GM12874 (cell line): Measurements from ENCODE around the gene FAM241A.

ENCODE experiments used
- CTCF ChIP-seq: IDR thresholded peaks from 2 replicates; pipeline ENCODE4 v1.5.1; 2011; ENCODE audit warnings: low read depth, mild to moderate bottlenecking, control low read depth, low read length, moderate library complexity; ENCODE audit not compliant: insufficient read depth

Gene FAM241A

GRCh38 chr4:112190684-112191083 lies 45.4 kb downstream of the FAM241A start:
- TF ChIP-seq CTCF: no peak

- TF ChIP-seq CTCF: no peak
These were observed 51.2 kb downstream of the FAM241A start for GRCh38 chr4:112196461-112196860.

- TF ChIP-seq CTCF: no peak
These were observed 53.8 kb downstream of the FAM241A start for GRCh38 chr4:112199041-112199440.

- TF ChIP-seq CTCF: no peak
These were observed 56.8 kb downstream of the FAM241A start for GRCh38 chr4:112201915-112202505.

- TF ChIP-seq CTCF: no peak
These were observed 58.3 kb downstream of the FAM241A start for GRCh38 chr4:112203593-112203992.

- TF ChIP-seq CTCF: no peak
These were observed 61.2 kb downstream of the FAM241A start for GRCh38 chr4:112206431-112206830.

- TF ChIP-seq CTCF: no peak
These were observed 65.5 kb downstream of the FAM241A start for GRCh38 chr4:112210777-112211176.

GRCh38 chr4:112213091-112213490 lies 67.8 kb downstream of the FAM241A start:
- TF ChIP-seq CTCF: no peak
